ENCODE measurements around the gene SLC39A11.

- TF ChIP-seq POLR2AphosphoS5 (IDR thresholded peaks at IDR 0.05) (no peak), EZH2 (IDR thresholded peaks at IDR 0.05; ENCODE audit: borderline replicate concordance, insufficient read depth, low read length, poor library complexity, severe bottlenecking) (no peak), CTCF (IDR thresholded peaks at IDR 0.05; ENCODE audit: poor library complexity, severe bottlenecking) (no peak), REST (IDR thresholded peaks at IDR 0.05; ENCODE audit: borderline replicate concordance) (no peak)
Measured at GRCh38 chr17:72786209-72786608, 306.3 kb downstream of the SLC39A11 start.
